H9 (cell line): ENCODE results near the gene ADAMTSL2. TPM values are rescaled to one million over a fixed set of nuclear protein-coding genes. Genes with fewer than 3 reads are reported as not detected.

Experiments used
- DNase-seq: peaks from one replicate; pipeline ENCODE4 v3.0.0-alpha.2; 2017
- H2AFZ ChIP-seq: one replicate; pipeline ENCODE4 v1.6.1; 2013; ENCODE audit warnings: mild to moderate bottlenecking, low read length, control low read depth, moderate library complexity
- H2AK5ac ChIP-seq: 2 replicates; pipeline ENCODE4 v1.6.1; 2013; ENCODE audit warnings: low read length, control low read depth, mixed read lengths; ENCODE audit not compliant: insufficient read length
- H2BK120ac ChIP-seq: one replicate; pipeline ENCODE4 v1.6.1; 2013; ENCODE audit warnings: low read depth, mild to moderate bottlenecking, low read length, control low read depth, inconsistent platforms; ENCODE audit not compliant: poor library complexity, severe bottlenecking
- H2BK12ac ChIP-seq: 2 replicates; pipeline ENCODE4 v1.6.1; 2013; ENCODE audit warnings: low read length, control low read depth, mixed read lengths, low read depth; ENCODE audit not compliant: insufficient read length
- H2BK15ac ChIP-seq: 2 replicates; pipeline ENCODE4 v1.6.1; 2013; ENCODE audit warnings: low read depth, low read length, control low read depth
- H2BK20ac ChIP-seq: one replicate; pipeline ENCODE4 v1.6.1; 2013; ENCODE audit warnings: low read depth, mild to moderate bottlenecking, low read length, control low read depth, inconsistent platforms; ENCODE audit not compliant: poor library complexity, severe bottlenecking
- H2BK5ac ChIP-seq: 2 replicates; pipeline ENCODE4 v1.6.1; 2013; ENCODE audit warnings: low read length, control low read depth, mixed read lengths; ENCODE audit not compliant: insufficient read length
- H3K14ac ChIP-seq: 2 replicates; pipeline ENCODE4 v1.6.1; 2013; ENCODE audit warnings: low read length, control low read depth; ENCODE audit not compliant: insufficient read depth
- H3K18ac ChIP-seq: 2 replicates; pipeline ENCODE4 v1.6.1; 2013; ENCODE audit warnings: low read depth, mild to moderate bottlenecking, mixed read lengths, low read length, control low read depth; ENCODE audit not compliant: insufficient read length
- H3K23ac ChIP-seq: 2 replicates; pipeline ENCODE4 v1.6.1; 2013; ENCODE audit warnings: low read length, control low read depth, mixed read lengths, low read depth; ENCODE audit not compliant: insufficient read length
- H3K23me2 ChIP-seq: 2 replicates; pipeline ENCODE4 v1.6.1; 2013; ENCODE audit warnings: low read depth, mild to moderate bottlenecking, mixed read lengths, low read length, control low read depth; ENCODE audit not compliant: insufficient read length, poor library complexity, severe bottlenecking
- H3K27ac ChIP-seq: 2 replicates; pipeline ENCODE4 v1.5.1; 2013; ENCODE audit warnings: low read length, control low read depth, mixed read lengths, low read depth; ENCODE audit not compliant: insufficient read length
- H3K27me3 ChIP-seq: 2 replicates; pipeline ENCODE4 v1.6.1; 2013; ENCODE audit warnings: low read length, control low read depth, inconsistent platforms; ENCODE audit not compliant: insufficient read depth
- H3K4ac ChIP-seq: 2 replicates; pipeline ENCODE4 v1.6.1; 2013; ENCODE audit warnings: low read depth, mild to moderate bottlenecking, control low read depth, inconsistent platforms, low read length, moderate library complexity
- H3K4me1 ChIP-seq: 2 replicates; pipeline ENCODE4 v1.6.1; 2013; ENCODE audit warnings: low read length, control low read depth, inconsistent platforms; ENCODE audit not compliant: insufficient read depth
- H3K4me2 ChIP-seq: 2 replicates; pipeline ENCODE4 v1.6.1; 2013; ENCODE audit warnings: low read length, control low read depth, mixed read lengths; ENCODE audit not compliant: insufficient read length, insufficient read depth
- H3K56ac ChIP-seq: 2 replicates; pipeline ENCODE4 v1.6.1; 2013; ENCODE audit warnings: low read depth, mild to moderate bottlenecking, mixed read lengths, low read length, control low read depth; ENCODE audit not compliant: insufficient read length
- H3K79me1 ChIP-seq: 2 replicates; pipeline ENCODE4 v1.6.1; 2013; ENCODE audit warnings: low read depth, mild to moderate bottlenecking, moderate library complexity, low read length, control low read depth, inconsistent platforms; ENCODE audit not compliant: insufficient read depth, poor library complexity, severe bottlenecking
- H3K79me2 ChIP-seq: 2 replicates; pipeline ENCODE4 v1.6.1; 2013; ENCODE audit warnings: low read length, control low read depth, inconsistent platforms; ENCODE audit not compliant: insufficient read depth
- H3K9ac ChIP-seq: 2 replicates; pipeline ENCODE4 v1.6.1; 2013; ENCODE audit warnings: low read length, control low read depth, mixed read lengths; ENCODE audit not compliant: insufficient read length; ENCODE audit errors: extremely low read depth
- H3K9me3 ChIP-seq: one replicate; pipeline ENCODE4 v1.6.1; 2013; ENCODE audit warnings: low read depth, low read length, inconsistent platforms; ENCODE audit not compliant: control insufficient read depth
- H3T11ph ChIP-seq: one replicate; pipeline ENCODE4 v1.6.1; 2013; ENCODE audit warnings: mild to moderate bottlenecking, low read length, control low read depth, inconsistent platforms
- H4K20me1 ChIP-seq: one replicate; pipeline ENCODE4 v1.6.1; 2013; ENCODE audit not compliant: control insufficient read depth, insufficient read length, insufficient read depth
- H4K5ac ChIP-seq: 2 replicates; pipeline ENCODE4 v1.6.1; 2013; ENCODE audit warnings: low read depth, mild to moderate bottlenecking, mixed read lengths, low read length, control low read depth; ENCODE audit not compliant: insufficient read length
- H4K8ac ChIP-seq: replicated peaks from 2 replicates; pipeline ENCODE4 v1.6.1; 2013; ENCODE audit warnings: low read length, control low read depth, mixed read lengths, low read depth; ENCODE audit not compliant: insufficient read length
- H4K91ac ChIP-seq: 2 replicates; pipeline ENCODE4 v1.6.1; 2013; ENCODE audit warnings: low read depth, mild to moderate bottlenecking, moderate library complexity, mixed read lengths, low read length, control low read depth; ENCODE audit not compliant: insufficient read length
- H3K27ac Mint-ChIP-seq, 3 experiments: 2 replicates in 2 of 3; 3 replicates in 1 of 3; pipeline ENCODE4 v1.8.0; 2020 to 2021; ENCODE audit warnings: mixed read lengths in 3 of 3, mild to moderate bottlenecking in 1 of 3, moderate library complexity in 1 of 3
- H3K27me3 Mint-ChIP-seq: 2 replicates; pipeline ENCODE4 v1.8.0; 2021; ENCODE audit warnings: low read depth, mild to moderate bottlenecking, moderate library complexity, mixed read lengths
- H3K36me3 Mint-ChIP-seq, 3 experiments: 2 replicates in 2 of 3; 3 replicates in 1 of 3; pipeline ENCODE4 v1.8.0; 2020 to 2021; ENCODE audit warnings: low read depth in 3 of 3, mixed read lengths in 3 of 3; ENCODE audit not compliant: insufficient read depth in 1 of 3
- H3K4me1 Mint-ChIP-seq, 2 experiments: 2 replicates each; pipeline ENCODE4 v1.8.0; 2020; ENCODE audit warnings: mixed read lengths in 2 of 2
- H3K4me3 Mint-ChIP-seq, 2 experiments: 2 replicates in 1 of 2; 3 replicates in 1 of 2; pipeline ENCODE4 v1.8.0; 2020 to 2021; ENCODE audit warnings: mild to moderate bottlenecking in 2 of 2, mixed read lengths in 2 of 2, moderate library complexity in 1 of 2
- H3K9me3 Mint-ChIP-seq, 2 experiments: 2 replicates in 1 of 2; 3 replicates in 1 of 2; pipeline ENCODE4 v1.8.0; 2020; ENCODE audit warnings: mild to moderate bottlenecking in 2 of 2, mixed read lengths in 2 of 2, moderate library complexity in 1 of 2
- CTCF ChIP-seq: fragments of 200-600 bp; sonication (generic); conservative IDR thresholded peaks from 3 replicates; pipeline ENCODE4 v1.8.0; 2021; ENCODE audit warnings: antibody characterized with exemption, mild to moderate bottlenecking
- WGBS: extraction: QIAGEN DNeasy Blood & Tissue Kit; methylation state at CpG from one replicate; pipeline ENCODE4 v1.1.7; 2013; ENCODE audit warnings: missing lambda C conversion rate, low lambda C conversion rate, mixed read lengths; ENCODE audit not compliant: insufficient read length; ENCODE audit errors: extremely low coverage; 5-methylcytosine and 5-hydroxymethylcytosine counted together
- total RNA-seq: library from RNA; stranded (reverse); gene quantifications from 2 replicates; pipeline ENCODE4 v1.2.1, GENCODE V29; 2021

Gene ADAMTSL2
- total RNA-seq, 1 experiment from 2014 or later, result 0.61 TPM

- Histone ChIP-seq H2BK120ac (no peak overlapping the region), H3K79me2 (no peaks in the 10 kb centered on the region), H2BK15ac (no peak overlapping the region), H3K79me1 (no peaks in the 10 kb centered on the region), H3K9ac (no peak overlapping the region), H2AFZ (no peak overlapping the region), H3K56ac (no peak overlapping the region), H3K27me3 (no peaks in the 10 kb centered on the region), H4K8ac (no peak overlapping the region), H3K4ac (no peak overlapping the region), H3K23me2 (no peaks in the 10 kb centered on the region), H3K14ac (no peak overlapping the region), H3K9me3 (no peaks in the 10 kb centered on the region), H2BK5ac (no peak overlapping the region), H4K5ac (no peak overlapping the region), H2AK5ac (no peak overlapping the region), H3K23ac (no peak overlapping the region), H3K27ac (no peak overlapping the region), H4K91ac (no peak overlapping the region), H3K4me2 (no peak overlapping the region), H2BK12ac (no peak overlapping the region), H2BK20ac (no peak overlapping the region), H3K4me1 (no peaks in the 10 kb centered on the region; the same call in 1 of the 2 replicates), H3K18ac (no peak overlapping the region), H4K20me1 (no peaks in the 10 kb centered on the region), H3T11ph (no peak overlapping the region)
- Mint-ChIP-seq H3K9me3 (no peaks in the 10 kb centered on the region), H3K27me3 (peaks cover 6% of the 10 kb centered on the region), H3K27ac (no peak overlapping the region), H3K4me1 (peaks cover 41 to 54% of the 10 kb centered on the region in 2 experiments), H3K4me3 (no peak overlapping the region), H3K36me3 (no peaks in the 10 kb centered on the region; a peak in 1 of 7 replicates)
- no peak for DNase-seq
- TF ChIP-seq CTCF, result no peak
- WGBS, result no CpG with 5 or more reads among the region's 3 CpGs
These were observed 43.2 kb downstream of the ADAMTSL2 start for GRCh38 chr9:133577737-133578112.
